ENCODE results near the gene FOXE1. TPM values are rescaled to one million over a fixed set of nuclear protein-coding genes. Genes with fewer than 3 reads are reported as not detected.

Gene FOXE1
- total RNA-seq, 1 donor from 2014 or later, result not detected

- Mint-ChIP-seq H3K9me3 (no peaks in the 10 kb centered on the region), H3K4me3 (ENCODE audit: low read depth) (no peak overlapping the region), H3K36me3 (ENCODE audit: low read depth) (no peaks in the 10 kb centered on the region), H3K27ac (no peak overlapping the region), H3K4me1 (ENCODE audit: low read depth) (peaks cover 9% of the 10 kb centered on the region), H3K27me3 (ENCODE audit: low read depth) (peaks cover 71% of the 10 kb centered on the region)
- no peak for DNase-seq (ENCODE audit: low spot score)
- intact Hi-C loops (cut with micrococcal nuclease), result loop anchor here (5.0 kb wide), 1 partner anchor 48 kb away; no protein-coding TSS in a partner anchor
Observed at GRCh38 chr9:97859346-97859745, 6.3 kb downstream of the FOXE1 start.

GRCh38 chr9:97860451-97861147 lies 7.6 kb downstream of the FOXE1 start:
- no peak overlapping the region for H3K27ac Mint-ChIP-seq
- DNase-seq (ENCODE audit: low spot score), result no peak
- H3K4me1 Mint-ChIP-seq (ENCODE audit: low read depth), result peaks cover 9% of the 10 kb centered on the region

DNA sequence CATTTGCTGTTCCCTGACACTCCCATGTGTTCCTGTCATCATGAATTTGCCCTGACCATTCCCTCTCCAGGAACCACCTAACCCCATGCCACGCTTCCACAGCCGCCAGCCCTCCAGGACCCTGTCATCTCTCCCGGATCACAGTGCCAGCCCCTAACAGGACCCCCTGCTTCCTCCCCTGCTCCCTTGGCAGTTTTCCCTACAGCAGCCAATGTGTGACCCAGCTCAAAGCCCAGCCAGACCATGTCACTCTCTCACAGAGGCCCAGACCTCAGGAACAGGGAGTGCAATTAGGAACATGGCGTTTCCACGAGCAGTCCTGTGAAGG lies 8.1 kb downstream of the FOXE1 start:
- Mint-ChIP-seq H3K36me3 (ENCODE audit: low read depth) (no peaks in the 10 kb centered on the region), H3K4me1 (ENCODE audit: low read depth) (peaks cover 9% of the 10 kb centered on the region), H3K9me3 (peaks cover 11% of the 10 kb centered on the region), H3K4me3 (ENCODE audit: low read depth) (no peak overlapping the region), H3K27ac (no peak overlapping the region), H3K27me3 (ENCODE audit: low read depth) (peaks cover 71% of the 10 kb centered on the region)
- no peak for DNase-seq (ENCODE audit: low spot score)
- intact Hi-C loops (cut with micrococcal nuclease), result no loop called here

More at GRCh38 chr9:97860451-97861147, 7.6 kb downstream of the FOXE1 start:
- intact Hi-C loops (cut with micrococcal nuclease), result no loop called here
- Mint-ChIP-seq H3K36me3 (ENCODE audit: low read depth) (no peaks in the 10 kb centered on the region), H3K9me3 (peaks cover 6% of the 10 kb centered on the region), H3K4me3 (ENCODE audit: low read depth) (no peak overlapping the region), H3K27me3 (ENCODE audit: low read depth) (peaks cover 72% of the 10 kb centered on the region)

GRCh38 chr9:97863314-97863713 lies 10.3 kb downstream of the FOXE1 start:
- H3K9me3 Mint-ChIP-seq, result peaks cover 22% of the 10 kb centered on the region
- no peak overlapping the region for H3K27ac Mint-ChIP-seq
- H3K27me3 Mint-ChIP-seq (ENCODE audit: low read depth), result peaks cover 56% of the 10 kb centered on the region
- H3K4me3 Mint-ChIP-seq (ENCODE audit: low read depth), result no peak overlapping the region
- H3K36me3 Mint-ChIP-seq (ENCODE audit: low read depth), result no peaks in the 10 kb centered on the region
- intact Hi-C loops (cut with micrococcal nuclease), result no loop called here
- DNase-seq (ENCODE audit: low spot score), result no peak
- H3K4me1 Mint-ChIP-seq (ENCODE audit: low read depth), result peaks cover under 1% of the 10 kb centered on the region

- no peaks in the 10 kb centered on the region for H3K36me3 Mint-ChIP-seq (ENCODE audit: low read depth)
- H3K9me3 Mint-ChIP-seq, result peaks cover 22% of the 10 kb centered on the region
- no peak for DNase-seq (ENCODE audit: low spot score)
- no peaks in the 10 kb centered on the region for H3K4me1 Mint-ChIP-seq (ENCODE audit: low read depth)
- H3K27me3 Mint-ChIP-seq (ENCODE audit: low read depth), result peaks cover 50% of the 10 kb centered on the region
- intact Hi-C loops (cut with micrococcal nuclease), result no loop called here
- H3K4me3 Mint-ChIP-seq (ENCODE audit: low read depth), result no peak overlapping the region
- no peak overlapping the region for H3K27ac Mint-ChIP-seq
Observed at GRCh38 chr9:97864396-97864795, 11.4 kb downstream of the FOXE1 start.

GRCh38 chr9:97866300-97866699 lies 13.3 kb downstream of the FOXE1 start:
- DNase-seq (ENCODE audit: low spot score), result no peak
- no peak overlapping the region for H3K4me3 Mint-ChIP-seq (ENCODE audit: low read depth)
- peaks cover 39% of the 10 kb centered on the region for H3K27me3 Mint-ChIP-seq (ENCODE audit: low read depth)
- peaks cover 22% of the 10 kb centered on the region for H3K9me3 Mint-ChIP-seq
- H3K36me3 Mint-ChIP-seq (ENCODE audit: low read depth), result no peaks in the 10 kb centered on the region
- intact Hi-C loops (cut with micrococcal nuclease), result no loop called here
- H3K27ac Mint-ChIP-seq, result no peak overlapping the region
- H3K4me1 Mint-ChIP-seq (ENCODE audit: low read depth), result no peaks in the 10 kb centered on the region

- DNase-seq (ENCODE audit: low spot score), result no peak
- H3K9me3 Mint-ChIP-seq, result peaks cover 22% of the 10 kb centered on the region
- H3K4me1 Mint-ChIP-seq (ENCODE audit: low read depth), result no peaks in the 10 kb centered on the region
- peaks cover 39% of the 10 kb centered on the region for H3K27me3 Mint-ChIP-seq (ENCODE audit: low read depth)
- intact Hi-C loops (cut with micrococcal nuclease), result no loop called here
- H3K27ac Mint-ChIP-seq, result no peak overlapping the region
- H3K4me3 Mint-ChIP-seq (ENCODE audit: low read depth), result no peak overlapping the region
- H3K36me3 Mint-ChIP-seq (ENCODE audit: low read depth), result no peaks in the 10 kb centered on the region
Observed at GRCh38 chr9:97866848-97867247, 13.8 kb downstream of the FOXE1 start.

GRCh38 chr9:97868859-97869258 lies 15.8 kb downstream of the FOXE1 start:
- no peaks in the 10 kb centered on the region for H3K4me1 Mint-ChIP-seq (ENCODE audit: low read depth)

DNA sequence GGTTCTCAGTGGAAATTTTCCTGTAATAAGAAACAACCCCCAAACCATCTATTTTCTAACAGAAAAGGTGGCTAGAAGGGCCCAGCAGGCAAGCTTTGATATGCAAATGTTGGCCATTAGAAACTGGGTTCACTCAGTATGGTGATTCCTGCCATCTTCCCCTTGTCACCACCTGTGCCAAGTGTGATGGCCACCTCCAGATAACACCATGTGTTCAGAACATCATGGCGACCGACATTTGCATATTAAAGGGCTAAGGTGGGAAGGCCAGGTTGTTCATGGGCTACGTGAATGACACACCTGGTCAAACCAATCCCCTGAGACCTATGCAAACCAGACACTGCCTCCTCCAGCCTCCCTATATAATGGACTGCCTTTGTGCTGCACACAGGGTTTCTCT lies 20.4 kb downstream of the FOXE1 start:
- Mint-ChIP-seq H3K27me3 (ENCODE audit: low read depth) (peaks cover 23% of the 10 kb centered on the region), H3K4me3 (ENCODE audit: low read depth) (no peak overlapping the region), H3K27ac (no peak overlapping the region), H3K36me3 (ENCODE audit: low read depth) (no peaks in the 10 kb centered on the region), H3K4me1 (ENCODE audit: low read depth) (no peaks in the 10 kb centered on the region), H3K9me3 (no peaks in the 10 kb centered on the region)
- intact Hi-C loops (cut with micrococcal nuclease), result no loop called here
- no peak for DNase-seq (ENCODE audit: low spot score)

More at GRCh38 chr9:97868859-97869258, 15.8 kb downstream of the FOXE1 start:
- Mint-ChIP-seq H3K4me3 (ENCODE audit: low read depth) (no peak overlapping the region), H3K27me3 (ENCODE audit: low read depth) (peaks cover 36% of the 10 kb centered on the region), H3K27ac (no peak overlapping the region), H3K9me3 (peaks cover 22% of the 10 kb centered on the region), H3K36me3 (ENCODE audit: low read depth) (no peaks in the 10 kb centered on the region)
- no peak for DNase-seq (ENCODE audit: low spot score)
- intact Hi-C loops (cut with micrococcal nuclease), result no loop called here

DNA sequence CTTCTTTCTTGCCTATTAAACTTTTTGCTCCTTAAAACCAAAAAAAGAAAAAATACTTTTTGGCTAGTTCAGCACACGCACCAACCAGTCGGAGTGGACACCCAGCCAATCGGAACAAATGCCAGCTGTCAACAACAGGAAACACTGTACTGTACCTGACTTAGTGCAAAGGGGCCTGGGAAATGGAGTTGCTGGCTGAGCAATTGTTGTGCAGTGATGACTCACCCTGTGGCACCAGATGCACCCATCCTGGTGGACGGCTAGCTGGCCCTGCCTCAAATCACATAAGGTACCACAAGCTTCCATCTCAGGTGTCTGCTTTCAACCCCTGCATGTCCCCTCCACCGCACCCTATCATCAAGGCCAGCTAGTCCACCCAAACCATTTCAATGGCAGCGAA lies 20.9 kb downstream of the FOXE1 start:
- no peak overlapping the region for H3K4me3 Mint-ChIP-seq (ENCODE audit: low read depth)

GRCh38 chr9:97874624-97875023 lies 21.6 kb downstream of the FOXE1 start:
- intact Hi-C loops (cut with micrococcal nuclease), result no loop called here
- Mint-ChIP-seq H3K9me3 (no peaks in the 10 kb centered on the region), H3K27me3 (ENCODE audit: low read depth) (peaks cover 18% of the 10 kb centered on the region), H3K4me1 (ENCODE audit: low read depth) (no peaks in the 10 kb centered on the region), H3K27ac (no peak overlapping the region), H3K36me3 (ENCODE audit: low read depth) (no peaks in the 10 kb centered on the region), H3K4me3 (ENCODE audit: low read depth) (no peak overlapping the region)
- no peak for DNase-seq (ENCODE audit: low spot score)

More for the DNA sequence above, 20.9 kb downstream of the FOXE1 start:
- no peak for DNase-seq (ENCODE audit: low spot score)
- intact Hi-C loops (cut with micrococcal nuclease), result no loop called here
- H3K4me1 Mint-ChIP-seq (ENCODE audit: low read depth), result no peaks in the 10 kb centered on the region
- no peaks in the 10 kb centered on the region for H3K36me3 Mint-ChIP-seq (ENCODE audit: low read depth)
- H3K27ac Mint-ChIP-seq, result no peak overlapping the region
- H3K27me3 Mint-ChIP-seq (ENCODE audit: low read depth), result peaks cover 23% of the 10 kb centered on the region
- no peaks in the 10 kb centered on the region for H3K9me3 Mint-ChIP-seq

- H3K4me3 Mint-ChIP-seq (ENCODE audit: low read depth), result no peak overlapping the region
- no peaks in the 10 kb centered on the region for H3K9me3 Mint-ChIP-seq
- no peak for DNase-seq (ENCODE audit: low spot score)
- intact Hi-C loops (cut with micrococcal nuclease), result no loop called here
- H3K36me3 Mint-ChIP-seq (ENCODE audit: low read depth), result no peaks in the 10 kb centered on the region
- no peaks in the 10 kb centered on the region for H3K4me1 Mint-ChIP-seq (ENCODE audit: low read depth)
- peaks cover 18% of the 10 kb centered on the region for H3K27me3 Mint-ChIP-seq (ENCODE audit: low read depth)
- H3K27ac Mint-ChIP-seq, result no peak overlapping the region
Observed at GRCh38 chr9:97875111-97875510, 22.1 kb downstream of the FOXE1 start.

- Mint-ChIP-seq H3K27ac (no peak overlapping the region), H3K27me3 (ENCODE audit: low read depth) (peaks cover 17% of the 10 kb centered on the region), H3K4me3 (ENCODE audit: low read depth) (no peak overlapping the region), H3K9me3 (no peaks in the 10 kb centered on the region), H3K4me1 (ENCODE audit: low read depth) (no peaks in the 10 kb centered on the region), H3K36me3 (ENCODE audit: low read depth) (no peaks in the 10 kb centered on the region)
- intact Hi-C loops (cut with micrococcal nuclease), result no loop called here
- DNase-seq (ENCODE audit: low spot score), result no peak
Observed at GRCh38 chr9:97876061-97876460, 23.0 kb downstream of the FOXE1 start.

GRCh38 chr9:97880336-97880735 lies 27.3 kb downstream of the FOXE1 start:
- Mint-ChIP-seq H3K4me1 (ENCODE audit: low read depth) (no peaks in the 10 kb centered on the region), H3K27ac (no peak overlapping the region), H3K9me3 (no peaks in the 10 kb centered on the region), H3K36me3 (ENCODE audit: low read depth) (no peaks in the 10 kb centered on the region), H3K27me3 (ENCODE audit: low read depth) (peaks cover 31% of the 10 kb centered on the region), H3K4me3 (ENCODE audit: low read depth) (no peak overlapping the region)
- DNase-seq (ENCODE audit: low spot score), result no peak
- intact Hi-C loops (cut with micrococcal nuclease), result no loop called here
